Raji (cell line): Measurements from ENCODE around the gene COX7A2.

ENCODE experiments used
- POLR2A ChIP-seq: IDR thresholded peaks from 2 replicates; pipeline ENCODE4 v1.6.1; 2011; ENCODE audit warnings: low read depth, low read length, control low read depth; ENCODE audit not compliant: insufficient read depth

COX7A2 gene

GRCh38 chr6:75213112-75213511, 30.5 kb downstream of the COX7A2 start:
- no peak for TF ChIP-seq POLR2A

DNA sequence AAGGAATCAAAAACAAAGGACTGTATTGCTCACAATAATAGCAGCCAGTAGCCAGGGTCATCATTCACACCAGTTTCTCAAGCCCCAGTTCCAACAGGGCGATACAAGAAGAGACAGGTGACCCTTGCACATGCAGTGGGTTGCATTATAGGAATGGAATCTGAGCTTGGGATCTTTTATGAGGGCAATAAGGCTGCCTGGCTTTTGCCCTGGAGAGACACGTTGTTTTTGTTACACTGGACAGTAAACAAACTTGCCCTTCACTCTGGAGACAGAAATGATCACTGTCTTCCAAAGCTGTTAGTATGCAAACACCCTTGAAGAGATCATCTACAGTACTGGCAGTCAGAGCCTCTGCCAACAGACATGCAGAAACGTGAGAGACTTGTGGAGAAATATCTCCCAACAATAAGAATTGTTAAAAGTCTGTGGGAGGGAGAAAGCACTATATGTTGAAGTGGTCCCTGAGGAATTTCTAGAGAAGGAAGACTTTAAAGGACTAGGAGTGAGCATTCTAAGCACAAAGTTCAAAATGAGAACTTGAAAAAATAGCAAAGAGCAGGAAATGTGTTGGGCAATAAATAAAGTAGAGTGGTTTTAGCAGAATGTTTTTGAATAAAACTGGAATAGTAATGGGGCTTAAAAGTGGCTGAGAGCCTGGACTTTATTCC, 31.5 kb downstream of the COX7A2 start:
- no peak for TF ChIP-seq POLR2A

- TF ChIP-seq POLR2A, result no peak
Measured at GRCh38 chr6:75210885-75211739, 32.5 kb downstream of the COX7A2 start.

- no peak for TF ChIP-seq POLR2A
Measured at GRCh38 chr6:75209184-75209723, 34.3 kb downstream of the COX7A2 start.

- no peak for TF ChIP-seq POLR2A
Measured at GRCh38 chr6:75208298-75209183, 35.1 kb downstream of the COX7A2 start.

DNA sequence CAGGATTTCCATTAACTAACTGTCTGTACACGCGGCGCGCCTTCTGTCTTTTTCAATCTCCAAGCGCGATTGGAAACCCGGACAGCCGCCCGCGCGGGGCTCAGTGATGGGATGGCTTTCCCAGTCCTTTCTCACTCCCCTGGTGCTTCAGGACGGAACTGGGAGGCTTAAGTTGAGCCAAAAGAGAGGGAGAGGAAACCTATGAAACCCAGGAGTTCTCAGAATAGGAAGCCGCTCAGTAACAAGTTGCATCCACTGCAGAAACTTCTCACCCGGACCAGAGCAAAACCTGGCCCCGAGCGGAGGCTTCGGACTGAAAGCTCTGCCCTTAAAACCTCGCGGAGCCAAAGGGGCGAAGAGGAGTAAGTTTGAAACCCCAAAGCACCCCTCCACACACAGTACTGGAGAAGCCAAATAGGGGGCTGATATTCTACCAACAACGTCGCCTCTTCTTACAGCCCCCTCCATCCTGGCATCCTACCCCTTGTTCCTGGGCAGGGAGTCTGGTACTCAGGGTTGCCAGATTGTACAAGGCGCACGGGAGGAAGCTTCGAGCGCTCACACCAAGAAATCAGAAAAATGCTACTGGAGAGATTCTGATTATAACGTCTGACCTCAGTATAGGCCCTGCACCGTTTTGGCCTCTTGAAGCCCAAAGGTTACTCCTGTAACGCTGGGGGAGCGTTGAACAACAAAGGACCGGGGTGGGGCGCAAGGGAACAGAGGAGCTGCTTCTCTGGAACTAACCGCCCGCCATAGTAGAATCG, 36.8 kb downstream of the COX7A2 start:
- TF ChIP-seq POLR2A, result no peak

- no peak for TF ChIP-seq POLR2A
Measured at GRCh38 chr6:75205776-75206575, 37.6 kb downstream of the COX7A2 start, which contains the start of gene COL12A1. COL12A1 (minus strand) TSS chr6:75206053; CDS start chr6:75202792, 3,261 bp downstream.

- no peak for TF ChIP-seq POLR2A
Measured at GRCh38 chr6:75204959-75205775, 38.4 kb downstream of the COX7A2 start.

GRCh38 chr6:75204217-75204958, 39.2 kb downstream of the COX7A2 start:
- TF ChIP-seq POLR2A, result no peak

- no peak for TF ChIP-seq POLR2A
Measured at GRCh38 chr6:75203721-75204120, 39.9 kb downstream of the COX7A2 start.

DNA sequence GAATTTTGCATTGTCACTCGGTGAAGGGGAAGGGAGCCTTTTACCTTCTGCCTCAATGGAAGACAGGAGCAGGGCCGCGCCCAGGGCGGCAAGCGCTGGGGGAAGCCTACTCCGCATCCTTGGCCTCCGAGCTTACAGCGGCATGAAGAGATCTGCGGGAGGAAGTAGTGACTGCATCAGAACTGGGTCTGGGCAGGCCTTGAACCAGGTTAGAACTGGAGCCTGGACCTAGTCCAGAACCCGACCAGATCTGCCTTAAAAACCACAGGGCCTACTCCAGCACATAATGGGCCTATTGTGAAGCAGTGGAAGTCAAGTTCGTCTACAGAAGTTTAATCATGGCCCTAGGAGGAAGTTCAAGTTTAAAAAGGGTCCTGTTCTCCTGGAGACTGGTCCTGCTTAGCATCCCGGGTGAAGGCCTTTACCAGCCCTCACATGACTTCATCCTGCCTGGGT, 40.9 kb downstream of the COX7A2 start:
- no peak for TF ChIP-seq POLR2A
